Nephron (organoid): ENCODE measurements around the gene HBQ1.
"Not testable (repeated sequence)": the region's sequence is repeated elsewhere in the genome, so short reads cannot be mapped to it uniquely, and the experiment has no call there.

Source experiments
- H3K27ac Mint-ChIP-seq, 3 experiments: 2 replicates each; pipeline ENCODE4 v1.8.0; 2020; ENCODE audit warnings: mixed read lengths in 3 of 3, mild to moderate bottlenecking in 2 of 3, moderate library complexity in 1 of 3
- H3K27me3 Mint-ChIP-seq: 2 replicates; pipeline ENCODE4 v1.8.0; 2021; ENCODE audit warnings: low read depth, mild to moderate bottlenecking, moderate library complexity, mixed read lengths
- H3K36me3 Mint-ChIP-seq: 2 replicates; pipeline ENCODE4 v1.8.0; 2020; ENCODE audit warnings: low read depth, mixed read lengths
- H3K4me1 Mint-ChIP-seq: 2 replicates; pipeline ENCODE4 v1.8.0; 2020; ENCODE audit warnings: mixed read lengths
- H3K4me3 Mint-ChIP-seq, 3 experiments: 2 replicates each; pipeline ENCODE4 v1.8.0; 2020; ENCODE audit warnings: mild to moderate bottlenecking in 3 of 3, mixed read lengths in 3 of 3, moderate library complexity in 2 of 3
- H3K9me3 Mint-ChIP-seq: 2 replicates; pipeline ENCODE4 v1.8.0; 2020; ENCODE audit warnings: mixed read lengths
- CTCF ChIP-seq, 3 experiments: fragments of 200-600 bp; sonication (generic); IDR thresholded peaks; one replicate each; pipeline ENCODE4 v1.5.0; 2021; ENCODE audit warnings: antibody characterized with exemption in 3 of 3; ENCODE audit not compliant: unreplicated experiment in 3 of 3

Gene HBQ1

GRCh38 chr16:159136-159849, 21.0 kb upstream of the HBQ1 start:
- peak overlapping the region in 1 of 3 experiments; percentile 42 for H3K4me3 Mint-ChIP-seq
- no peak for TF ChIP-seq CTCF (IDR thresholded peaks at IDR 0.05; ENCODE audit: unreplicated experiment in 3 of 3)
- H3K9me3 Mint-ChIP-seq, result peaks cover 2% of the 10 kb centered on the region
- H3K27ac Mint-ChIP-seq, result no peak overlapping the region
- peaks cover 75% of the 10 kb centered on the region for H3K27me3 Mint-ChIP-seq
- H3K36me3 Mint-ChIP-seq, result no peaks in the 10 kb centered on the region
- H3K4me1 Mint-ChIP-seq, result peaks cover 7% of the 10 kb centered on the region

GRCh38 chr16:160242-160641, 20.0 kb upstream of the HBQ1 start:
- not testable (repeated sequence) for H3K4me3 Mint-ChIP-seq, H3K9me3 Mint-ChIP-seq, H3K36me3 Mint-ChIP-seq, H3K4me1 Mint-ChIP-seq, H3K27ac Mint-ChIP-seq
- peaks cover 71% of the 10 kb centered on the region for H3K27me3 Mint-ChIP-seq

GRCh38 chr16:160691-161190, 19.5 kb upstream of the HBQ1 start:
- Mint-ChIP-seq H3K4me3 (no peak overlapping the region), H3K36me3 (no peaks in the 10 kb centered on the region), H3K9me3 (peaks cover 2% of the 10 kb centered on the region), H3K4me1 (no peaks in the 10 kb centered on the region), H3K27me3 (peaks cover 71% of the 10 kb centered on the region), H3K27ac (no peak overlapping the region)
- no peak for TF ChIP-seq CTCF (IDR thresholded peaks at IDR 0.05; ENCODE audit: unreplicated experiment in 3 of 3)

- H3K27me3 Mint-ChIP-seq, result peaks cover 77% of the 10 kb centered on the region
- no peaks in the 10 kb centered on the region for H3K36me3 Mint-ChIP-seq
- H3K9me3 Mint-ChIP-seq, result peaks cover 2% of the 10 kb centered on the region
- no peak overlapping the region for H3K27ac Mint-ChIP-seq
- H3K4me3 Mint-ChIP-seq, result no peak overlapping the region
- TF ChIP-seq CTCF (IDR thresholded peaks at IDR 0.05; ENCODE audit: unreplicated experiment in 3 of 3), result no peak
- H3K4me1 Mint-ChIP-seq, result no peaks in the 10 kb centered on the region
These were observed 17.8 kb upstream of the HBQ1 start for GRCh38 chr16:162271-162991.

- not testable (repeated sequence) for H3K9me3 Mint-ChIP-seq, H3K27ac Mint-ChIP-seq, H3K4me3 Mint-ChIP-seq, H3K4me1 Mint-ChIP-seq, H3K36me3 Mint-ChIP-seq
- H3K27me3 Mint-ChIP-seq, result peaks cover 77% of the 10 kb centered on the region
These were observed 17.1 kb upstream of the HBQ1 start for GRCh38 chr16:163139-163538.

GRCh38 chr16:163696-164095, 16.6 kb upstream of the HBQ1 start:
- H3K36me3 Mint-ChIP-seq, H3K4me3 Mint-ChIP-seq, H3K4me1 Mint-ChIP-seq, H3K9me3 Mint-ChIP-seq, H3K27ac Mint-ChIP-seq: not testable (repeated sequence)
- H3K27me3 Mint-ChIP-seq, result peaks cover 79% of the 10 kb centered on the region

GRCh38 chr16:164134-164823, 16.0 kb upstream of the HBQ1 start:
- not testable (repeated sequence) for H3K4me1 Mint-ChIP-seq, H3K9me3 Mint-ChIP-seq, H3K36me3 Mint-ChIP-seq, H3K27ac Mint-ChIP-seq, H3K4me3 Mint-ChIP-seq
- H3K27me3 Mint-ChIP-seq, result peaks cover 80% of the 10 kb centered on the region
